NCI-H748 (cell line): ENCODE measurements around the gene ACR.
"Not testable (repeated sequence)": the region's sequence is repeated elsewhere in the genome, so short reads cannot be mapped to it uniquely, and the experiment has no call there.

Source experiments
- DNase-seq: peaks from one replicate; lab custom pipeline; 2025; ENCODE audit not compliant: unreplicated experiment; lab: John Stamatoyannopoulos, UW

Gene ACR

DNA sequence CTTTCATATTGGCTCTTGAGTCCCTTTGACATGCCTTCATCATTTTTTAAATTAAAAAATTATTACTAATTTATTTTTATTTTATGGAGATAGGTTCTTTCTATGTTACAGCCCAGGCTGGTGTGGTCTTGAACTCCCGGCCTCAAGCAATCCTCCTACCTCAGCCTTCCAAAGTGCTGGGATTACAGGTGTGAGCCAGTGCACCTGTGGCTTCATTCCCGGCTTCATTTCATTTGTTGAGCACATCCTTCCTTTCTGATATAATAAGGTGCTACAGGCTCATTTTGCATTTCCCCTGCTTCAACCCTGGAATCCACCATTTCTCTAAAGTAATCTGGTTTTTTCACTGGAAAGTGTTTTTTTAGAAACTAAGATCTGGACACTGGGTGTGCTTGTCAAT, 23.8 kb downstream of the ACR start:
- DNase-seq: not testable (repeated sequence)

DNA sequence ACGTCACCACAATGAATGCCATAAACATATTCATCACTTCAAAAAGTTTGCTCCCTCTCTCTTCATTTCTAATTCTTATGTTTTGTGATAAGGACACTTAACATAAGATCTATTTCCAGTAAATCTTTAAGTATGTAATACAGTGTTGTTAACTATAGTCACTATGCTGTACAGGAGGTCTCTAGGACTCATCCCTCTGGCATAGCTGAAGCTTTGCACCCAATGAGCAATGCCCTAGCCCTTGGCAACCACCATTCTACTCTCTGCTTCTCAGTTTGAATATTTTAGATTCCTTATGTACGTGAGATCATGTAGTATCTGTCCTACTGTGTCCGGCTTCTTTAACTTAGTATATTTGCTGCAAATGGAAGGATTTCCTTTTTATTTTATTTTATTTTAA, 26.3 kb downstream of the ACR start:
- DNase-seq: not testable (repeated sequence)

DNA sequence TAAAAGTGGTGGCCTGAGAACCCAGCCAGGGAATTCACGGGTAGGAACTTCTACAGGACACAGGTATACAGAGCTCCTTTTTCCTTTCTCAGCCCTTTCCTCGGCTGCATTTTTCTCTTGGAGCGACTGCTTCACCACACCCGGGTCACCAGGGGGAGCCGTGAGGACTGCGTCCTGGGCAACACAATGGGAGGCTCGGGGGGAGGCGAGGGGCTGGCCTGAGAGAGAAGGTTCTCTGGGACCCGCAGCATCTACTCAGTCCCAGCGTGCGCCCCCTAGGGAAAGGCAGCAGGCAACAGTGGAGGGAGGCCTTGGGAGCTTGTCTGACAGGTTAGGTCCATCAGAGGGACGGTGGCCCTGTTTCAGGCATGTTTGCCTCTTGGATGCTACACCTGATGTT, 37.1 kb downstream of the ACR start:
- peak; percentile 86 for DNase-seq

DNA sequence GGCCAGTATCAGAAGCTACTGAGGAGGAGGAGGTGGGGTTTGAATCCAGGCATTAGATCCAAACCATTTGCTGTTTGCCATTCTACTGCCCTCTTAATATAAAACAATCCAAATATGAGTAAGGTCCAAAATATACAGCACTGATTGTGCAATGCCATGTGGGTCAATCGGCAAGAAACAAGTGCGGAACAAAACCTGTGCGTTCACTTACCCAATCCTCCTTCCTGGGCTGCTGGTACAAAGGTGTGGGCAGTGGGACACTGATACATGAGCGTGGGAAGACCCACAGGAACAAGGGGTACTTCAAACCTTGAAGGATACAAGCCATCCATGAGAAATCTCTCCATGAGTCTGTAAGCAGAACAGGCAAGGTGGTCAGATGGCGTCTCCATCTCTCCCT, 39.6 kb downstream of the ACR start:
- DNase-seq: not testable (repeated sequence)

DNA sequence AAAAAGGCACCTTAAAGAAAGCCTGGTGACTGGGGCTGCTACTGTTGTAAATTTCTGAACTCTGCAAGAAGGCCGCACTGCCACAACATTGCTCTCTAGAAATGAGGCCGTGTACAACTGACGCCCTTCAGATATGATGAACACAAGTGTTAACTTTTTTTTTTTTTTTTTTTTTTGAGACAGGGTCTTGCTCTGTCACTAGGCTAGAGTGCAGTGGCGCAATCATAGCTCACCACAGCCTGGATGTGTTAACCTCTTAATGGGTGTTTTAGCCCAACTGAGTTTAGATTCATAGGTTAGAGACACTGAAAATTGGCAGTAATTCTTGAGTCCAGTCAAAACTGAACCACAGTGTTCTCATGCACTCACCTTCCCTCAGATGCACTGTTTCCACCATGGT, 42.2 kb downstream of the ACR start:
- not testable (repeated sequence) for DNase-seq

DNA sequence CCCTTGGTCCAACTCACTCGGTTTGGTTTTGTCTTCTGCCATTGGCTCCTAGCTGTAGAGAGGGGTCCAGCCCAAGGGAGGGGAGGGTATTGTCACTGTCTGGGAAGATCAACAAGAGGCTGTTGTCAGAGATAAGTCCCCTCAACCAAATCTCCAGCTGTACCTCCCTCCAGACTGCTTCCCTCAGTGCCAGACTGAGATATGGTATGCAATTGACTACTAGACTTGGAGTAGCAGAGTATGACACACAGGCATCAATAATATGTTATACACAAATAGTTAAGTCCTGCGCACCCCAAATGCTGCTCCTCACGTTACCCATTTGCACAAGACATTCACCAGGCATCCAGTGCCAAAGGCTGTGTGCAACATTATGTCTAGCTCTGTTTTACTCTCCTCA, 44.2 kb downstream of the ACR start:
- DNase-seq: not testable (repeated sequence)

GRCh38 chr22:50783033-50783879, 45.3 kb downstream of the ACR start, which contains the start of gene RABL2B:
Gene RABL2B (minus strand): TSS chr22:50783636. CDS start chr22:50782294, 1,342 bp downstream.
- DNase-seq: peak; percentile 90

- not testable (repeated sequence) for DNase-seq
Observed at GRCh38 chr22:50783880-50784276, 45.9 kb downstream of the ACR start.

DNA sequence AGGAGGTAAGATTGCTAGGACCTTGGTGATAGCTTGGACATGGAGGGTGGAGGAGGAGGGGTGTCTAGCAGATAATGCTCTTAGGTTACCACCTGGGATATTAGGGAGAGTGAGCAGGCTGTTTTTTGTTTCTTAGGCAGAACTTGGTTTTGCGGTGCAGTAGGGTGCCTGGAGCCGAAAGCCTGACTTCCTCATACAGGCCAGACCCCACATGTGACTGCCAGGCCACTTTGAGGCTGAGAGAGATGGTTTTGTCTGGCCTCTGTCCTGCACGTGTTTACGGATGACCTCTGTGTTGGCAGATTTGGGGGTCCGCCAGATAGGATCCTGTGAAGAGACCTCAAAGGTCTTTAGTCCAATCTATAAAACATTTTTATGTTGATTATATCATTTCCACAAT, 47.3 kb downstream of the ACR start:
- DNase-seq: not testable (repeated sequence)

GRCh38 chr22:50786936-50787335, 48.9 kb downstream of the ACR start:
- DNase-seq: not testable (repeated sequence)
